HL-60 (cell line): ENCODE data around the gene CACNA1H.
"Not testable (repeated sequence)": the region's sequence is repeated elsewhere in the genome, so short reads cannot be mapped to it uniquely, and the experiment has no call there.

Experiments used
- DNase-seq, 2 experiments: peaks; one replicate each; pipeline ENCODE4 v3.0.0-alpha.2; 2010 to 2020; ENCODE audit warnings: low read depth in 1 of 2, low spot score in 1 of 2
- H3K27ac ChIP-seq: fragments of 250-450 bp; sonication (Bioruptor Pico); replicated peaks from 2 replicates; pipeline ENCODE4 v1.5.1; 2020; ENCODE audit warnings: mild to moderate bottlenecking, moderate library complexity
- H3K27me3 ChIP-seq: fragments of 250-450 bp; sonication (Bioruptor Pico); 2 replicates; pipeline ENCODE4 v1.5.1; 2021; ENCODE audit warnings: mild to moderate bottlenecking, moderate library complexity; ENCODE audit not compliant: insufficient read depth, poor library complexity, severe bottlenecking
- H3K4me3 ChIP-seq: replicated peaks from 2 replicates; pipeline ENCODE4 v1.5.1; 2011; ENCODE audit warnings: mild to moderate bottlenecking, control low read depth, low read length; ENCODE audit not compliant: insufficient read depth
- GABPA ChIP-seq: IDR thresholded peaks from 2 replicates; pipeline ENCODE4 v1.6.1; 2012; ENCODE audit warnings: low read depth
- POLR2AphosphoS5 ChIP-seq: IDR thresholded peaks from 2 replicates; pipeline ENCODE4 v1.6.1; 2012; ENCODE audit warnings: low read depth
- SPI1 ChIP-seq: IDR thresholded peaks from 2 replicates; pipeline ENCODE4 v1.6.1; 2012; ENCODE audit warnings: low read depth, mild to moderate bottlenecking, borderline replicate concordance
- TF ChIP-seq, protein P1 (sequence below): IDR thresholded peaks from one replicate; pipeline ENCODE4 v1.5.1; 2011; ENCODE audit warnings: low read length, control low read depth, inconsistent platforms; ENCODE audit not compliant: insufficient read depth
- TF ChIP-seq, protein P2 (sequence below): IDR thresholded peaks from 2 replicates; pipeline ENCODE4 v1.6.1; 2012; ENCODE audit warnings: low read depth; ENCODE audit not compliant: insufficient replicate concordance

Gene CACNA1H

DNA sequence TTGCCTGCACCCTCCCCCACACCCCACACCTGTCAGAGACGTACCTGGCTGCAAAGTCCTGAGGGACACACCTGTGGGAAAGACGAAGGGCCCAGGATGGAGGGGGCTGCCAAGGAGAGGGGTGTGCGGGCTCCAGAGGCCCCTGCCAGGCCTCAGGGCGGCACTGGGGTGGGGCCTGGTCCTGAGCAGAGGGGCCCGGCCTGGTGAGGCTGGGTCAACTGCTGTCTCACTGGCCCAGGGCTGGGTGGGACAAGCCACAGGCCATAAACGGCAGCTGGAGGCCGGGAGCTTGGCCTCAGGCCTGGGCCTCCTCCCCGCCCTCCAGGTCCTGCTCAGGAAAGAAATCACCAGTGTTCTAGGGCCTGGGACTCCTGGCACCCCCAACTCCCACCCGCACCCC is 71.7 kb downstream of the CACNA1H start:
- TF ChIP-seq, protein P1, sequence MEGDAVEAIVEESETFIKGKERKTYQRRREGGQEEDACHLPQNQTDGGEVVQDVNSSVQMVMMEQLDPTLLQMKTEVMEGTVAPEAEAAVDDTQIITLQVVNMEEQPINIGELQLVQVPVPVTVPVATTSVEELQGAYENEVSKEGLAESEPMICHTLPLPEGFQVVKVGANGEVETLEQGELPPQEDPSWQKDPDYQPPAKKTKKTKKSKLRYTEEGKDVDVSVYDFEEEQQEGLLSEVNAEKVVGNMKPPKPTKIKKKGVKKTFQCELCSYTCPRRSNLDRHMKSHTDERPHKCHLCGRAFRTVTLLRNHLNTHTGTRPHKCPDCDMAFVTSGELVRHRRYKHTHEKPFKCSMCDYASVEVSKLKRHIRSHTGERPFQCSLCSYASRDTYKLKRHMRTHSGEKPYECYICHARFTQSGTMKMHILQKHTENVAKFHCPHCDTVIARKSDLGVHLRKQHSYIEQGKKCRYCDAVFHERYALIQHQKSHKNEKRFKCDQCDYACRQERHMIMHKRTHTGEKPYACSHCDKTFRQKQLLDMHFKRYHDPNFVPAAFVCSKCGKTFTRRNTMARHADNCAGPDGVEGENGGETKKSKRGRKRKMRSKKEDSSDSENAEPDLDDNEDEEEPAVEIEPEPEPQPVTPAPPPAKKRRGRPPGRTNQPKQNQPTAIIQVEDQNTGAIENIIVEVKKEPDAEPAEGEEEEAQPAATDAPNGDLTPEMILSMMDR = no peak
- no peak for TF ChIP-seq POLR2AphosphoS5
- TF ChIP-seq SPI1 = no peak
- TF ChIP-seq, protein P2, sequence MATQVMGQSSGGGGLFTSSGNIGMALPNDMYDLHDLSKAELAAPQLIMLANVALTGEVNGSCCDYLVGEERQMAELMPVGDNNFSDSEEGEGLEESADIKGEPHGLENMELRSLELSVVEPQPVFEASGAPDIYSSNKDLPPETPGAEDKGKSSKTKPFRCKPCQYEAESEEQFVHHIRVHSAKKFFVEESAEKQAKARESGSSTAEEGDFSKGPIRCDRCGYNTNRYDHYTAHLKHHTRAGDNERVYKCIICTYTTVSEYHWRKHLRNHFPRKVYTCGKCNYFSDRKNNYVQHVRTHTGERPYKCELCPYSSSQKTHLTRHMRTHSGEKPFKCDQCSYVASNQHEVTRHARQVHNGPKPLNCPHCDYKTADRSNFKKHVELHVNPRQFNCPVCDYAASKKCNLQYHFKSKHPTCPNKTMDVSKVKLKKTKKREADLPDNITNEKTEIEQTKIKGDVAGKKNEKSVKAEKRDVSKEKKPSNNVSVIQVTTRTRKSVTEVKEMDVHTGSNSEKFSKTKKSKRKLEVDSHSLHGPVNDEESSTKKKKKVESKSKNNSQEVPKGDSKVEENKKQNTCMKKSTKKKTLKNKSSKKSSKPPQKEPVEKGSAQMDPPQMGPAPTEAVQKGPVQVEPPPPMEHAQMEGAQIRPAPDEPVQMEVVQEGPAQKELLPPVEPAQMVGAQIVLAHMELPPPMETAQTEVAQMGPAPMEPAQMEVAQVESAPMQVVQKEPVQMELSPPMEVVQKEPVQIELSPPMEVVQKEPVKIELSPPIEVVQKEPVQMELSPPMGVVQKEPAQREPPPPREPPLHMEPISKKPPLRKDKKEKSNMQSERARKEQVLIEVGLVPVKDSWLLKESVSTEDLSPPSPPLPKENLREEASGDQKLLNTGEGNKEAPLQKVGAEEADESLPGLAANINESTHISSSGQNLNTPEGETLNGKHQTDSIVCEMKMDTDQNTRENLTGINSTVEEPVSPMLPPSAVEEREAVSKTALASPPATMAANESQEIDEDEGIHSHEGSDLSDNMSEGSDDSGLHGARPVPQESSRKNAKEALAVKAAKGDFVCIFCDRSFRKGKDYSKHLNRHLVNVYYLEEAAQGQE = no peak
- TF ChIP-seq GABPA = no peak
- H3K27me3 ChIP-seq = peaks cover 5% of the 10 kb centered on the region
- DNase-seq = no peak
- H3K4me3 ChIP-seq = no peak overlapping the region
- no peak overlapping the region for H3K27ac ChIP-seq

DNA sequence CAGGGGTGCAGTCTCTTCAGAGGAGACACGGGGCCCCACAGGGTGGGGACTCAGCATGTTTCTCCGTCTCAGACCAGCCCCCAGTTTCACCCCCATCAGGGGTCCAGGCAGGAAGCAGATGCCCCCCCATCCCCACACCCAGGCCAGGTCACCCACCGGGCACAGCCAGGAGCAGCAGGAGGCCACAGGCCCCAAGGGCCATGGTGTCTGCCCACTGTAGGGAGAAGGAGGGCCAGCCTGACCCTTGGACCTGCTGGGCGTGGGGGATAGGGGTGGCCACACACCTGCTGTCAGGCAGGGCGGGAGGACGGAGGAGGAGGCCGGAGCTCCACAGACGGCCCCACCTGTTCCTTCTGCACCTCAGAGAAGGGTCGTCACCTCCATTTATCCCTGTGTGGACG is 72.1 kb downstream of the CACNA1H start, which contains the start of gene TPSG1:
TSS of gene TPSG1 (minus strand) at position 218 of the 401 bp plus-strand sequence. CDS start at position 202, 16 bp downstream.
- Histone ChIP-seq H3K27me3 (peaks cover 5% of the 10 kb centered on the region), H3K27ac (no peak within 1 kb of the TSS), H3K4me3 (no peak within 1 kb of the TSS)
- TF ChIP-seq, protein P2 = no peak
- TF ChIP-seq SPI1 (no peak), POLR2AphosphoS5 (no peak), GABPA (no peak)
- TF ChIP-seq, protein P1 = no peak
- no peak for DNase-seq

DNA sequence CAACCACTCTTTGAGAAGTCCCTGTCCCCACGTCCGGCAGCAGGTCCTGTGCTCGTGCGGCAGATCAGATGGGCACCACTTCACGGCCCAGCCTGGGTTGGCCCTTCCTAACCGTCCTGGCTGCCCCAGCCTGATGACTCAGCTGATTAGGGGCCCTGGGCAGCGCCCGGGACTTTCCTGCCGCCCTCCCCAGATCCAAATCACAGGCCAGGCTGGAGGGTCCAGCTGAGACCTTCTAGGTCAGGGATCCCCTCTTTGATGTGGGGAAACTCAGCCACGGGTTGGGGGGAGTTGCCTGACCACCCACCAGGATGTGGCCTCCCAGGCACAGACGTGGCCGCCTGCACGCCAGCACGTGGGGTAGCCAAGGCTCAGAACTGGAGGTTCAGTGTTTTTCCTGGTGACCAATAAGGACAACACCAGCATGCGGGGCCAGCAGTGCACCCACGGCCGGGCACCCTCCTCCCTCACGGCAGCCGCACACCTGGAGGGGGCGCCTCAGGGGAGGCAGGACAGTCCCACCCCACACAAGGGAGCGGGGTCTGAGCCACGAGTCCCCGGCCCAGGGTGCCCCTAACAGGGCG is 72.9 kb downstream of the CACNA1H start:
- not testable (repeated sequence) for H3K4me3 ChIP-seq, H3K27ac ChIP-seq, DNase-seq, H3K27me3 ChIP-seq

DNA sequence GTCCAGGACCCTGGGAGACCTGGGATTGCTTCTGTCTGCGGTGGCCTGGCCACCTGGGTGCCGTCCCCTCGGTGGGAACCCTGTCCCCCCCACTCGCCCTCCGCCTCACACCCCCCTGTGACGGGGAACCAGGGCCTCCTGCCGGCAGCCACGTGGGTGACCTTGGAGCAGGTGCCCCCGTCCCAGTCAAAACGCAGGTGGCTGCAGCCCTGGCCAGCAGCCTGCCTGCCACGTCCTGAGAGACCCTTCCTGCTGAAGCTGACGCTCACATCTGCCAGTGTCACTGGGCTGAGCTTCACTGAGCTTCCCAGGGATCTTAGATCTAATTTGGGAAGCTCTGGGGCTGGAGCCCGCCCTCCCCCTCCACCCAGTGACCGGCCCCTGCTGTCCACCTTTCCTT is 73.8 kb downstream of the CACNA1H start:
- DNase-seq, H3K27ac ChIP-seq, H3K4me3 ChIP-seq, H3K27me3 ChIP-seq: not testable (repeated sequence)

DNA sequence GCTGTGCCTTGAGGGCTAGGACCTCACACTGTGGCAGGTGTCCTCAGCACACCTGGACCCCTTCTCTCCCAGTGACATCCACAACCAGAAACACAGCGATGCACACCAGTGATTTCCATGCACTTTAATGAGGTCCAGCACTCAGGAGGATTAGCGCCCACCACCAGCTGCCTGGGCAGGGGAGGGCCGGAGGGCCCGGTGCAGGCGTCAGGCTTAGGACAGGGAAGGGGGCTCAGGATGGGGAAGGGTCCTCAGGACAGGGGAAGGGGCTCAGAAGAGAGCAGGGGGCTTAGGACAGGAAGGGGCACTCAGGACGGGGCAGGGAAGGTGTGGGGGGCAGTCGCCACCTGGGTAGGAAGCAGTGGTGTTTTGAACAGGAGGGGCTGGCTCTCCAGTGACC is 75.3 kb downstream of the CACNA1H start:
- H3K27ac ChIP-seq, H3K27me3 ChIP-seq, DNase-seq, H3K4me3 ChIP-seq: not testable (repeated sequence)

DNA sequence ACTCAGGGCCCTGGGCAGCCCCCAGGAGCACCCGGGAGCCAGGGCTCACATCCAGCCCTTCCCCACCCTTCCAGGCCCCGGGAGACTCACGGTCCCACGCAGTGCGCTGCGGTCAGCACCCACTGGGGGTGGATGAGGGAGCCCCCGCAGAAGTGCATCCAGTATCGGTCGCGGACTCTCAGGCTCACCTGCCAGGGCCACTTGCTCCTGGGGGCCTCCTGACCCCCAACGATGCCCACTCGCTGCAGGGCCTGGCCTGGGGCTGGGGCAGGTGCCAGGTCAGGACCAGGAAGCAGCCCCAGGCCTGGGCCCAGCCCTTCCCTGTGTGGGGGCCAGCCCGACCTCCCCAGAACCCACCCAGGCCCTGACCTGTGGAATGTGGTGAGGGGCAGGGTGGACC is 76.6 kb downstream of the CACNA1H start:
- DNase-seq, H3K27ac ChIP-seq, H3K27me3 ChIP-seq, H3K4me3 ChIP-seq: not testable (repeated sequence)

DNA sequence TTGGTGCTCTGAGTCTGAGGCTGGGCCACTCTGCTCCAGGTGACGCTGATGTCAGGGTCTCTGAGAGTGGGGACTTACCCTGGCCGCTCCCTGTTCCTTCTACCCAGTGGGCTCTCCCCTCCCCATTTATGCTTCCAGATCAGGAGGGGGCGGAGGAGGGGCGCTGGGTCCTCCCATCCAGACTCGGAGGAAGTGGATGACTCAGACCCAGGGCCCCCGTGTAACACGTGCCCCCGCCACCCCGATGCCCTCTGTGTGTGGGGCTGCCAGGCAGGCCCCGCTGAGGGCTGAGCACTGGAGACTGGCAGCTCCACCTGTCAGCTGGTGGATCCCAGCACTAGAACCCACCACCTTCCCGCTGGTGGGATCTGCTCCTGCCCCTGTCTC is 77.2 kb downstream of the CACNA1H start, which contains the start of gene TPSB2:
TSS of gene TPSB2 (minus strand) at position 101 of the 387 bp plus-strand sequence. CDS start 233 bp downstream, outside the sequence.
- not testable (repeated sequence) for H3K27me3 ChIP-seq, H3K4me3 ChIP-seq, H3K27ac ChIP-seq, DNase-seq

DNA sequence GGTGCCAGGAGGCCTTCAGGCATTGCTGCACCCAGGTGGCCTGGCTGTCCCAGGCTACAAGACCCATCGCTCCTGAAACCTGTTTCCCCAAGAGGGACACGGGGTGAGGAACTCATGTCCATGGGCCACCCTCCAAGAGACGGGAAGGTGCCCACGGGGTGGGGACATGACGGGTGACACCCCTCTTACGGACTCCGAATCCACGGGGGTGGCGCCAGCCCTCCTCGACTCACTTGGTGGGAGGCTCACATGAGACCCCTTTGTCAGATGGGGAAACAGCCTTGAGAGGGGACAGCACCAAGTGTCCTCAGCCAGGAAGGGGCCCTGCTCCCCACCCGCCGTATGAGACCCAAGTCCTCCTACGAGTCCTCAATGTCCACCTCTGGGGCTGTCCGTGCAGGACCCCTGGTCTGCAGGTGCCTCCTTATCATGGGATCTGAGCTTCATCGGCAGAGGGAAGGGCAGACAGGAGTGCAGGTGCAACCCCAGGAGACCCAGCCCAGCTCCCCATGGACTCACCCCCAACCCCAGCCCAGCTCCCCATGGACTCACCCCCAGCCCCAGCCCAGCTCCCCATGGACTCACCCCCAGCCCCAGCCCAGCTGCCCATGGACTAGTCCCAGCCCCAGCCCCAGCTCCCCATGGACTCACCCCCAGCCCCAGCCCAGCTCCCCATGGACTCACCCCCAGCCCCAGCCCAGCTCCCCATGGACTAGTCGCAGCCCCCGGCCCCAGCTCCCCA is 77.7 kb downstream of the CACNA1H start:
- not testable (repeated sequence) for H3K4me3 ChIP-seq, DNase-seq, H3K27ac ChIP-seq, H3K27me3 ChIP-seq
